SK-N-SH (cell line): ENCODE results near the gene C1orf210. TPM values are rescaled to one million over a fixed set of nuclear protein-coding genes. Genes with fewer than 3 reads are reported as not detected.

Experiments used
- CTCF ChIA-PET: fragments of 300-600, 350-600 bp; formaldehyde crosslinking; extraction: SDS; loops from one replicate; lab custom pipeline; 2021; lab: Yijun Ruan, JAX
- POLR2A ChIA-PET: fragments of 350-600 bp; sonication (Branson Sonifier 250); formaldehyde crosslinking; extraction: SDS; loops from one replicate; lab custom pipeline; 2020; ENCODE audit warnings: antibody characterized with exemption, inconsistent platforms; lab: Yijun Ruan, JAX
- DNase-seq: peaks from one replicate; pipeline ENCODE4 v3.0.0; 2012
- H2AFZ ChIP-seq: fragments of 200-600 bp; sonication (generic); 2 replicates; pipeline ENCODE4 v1.8.1; 2016; ENCODE audit warnings: antibody characterized with exemption, mild to moderate bottlenecking, low read depth
- H3F3A ChIP-seq: fragments of 200-600 bp; sonication (generic); replicated peaks from 2 replicates; pipeline ENCODE3; 2016; ENCODE audit warnings: antibody characterized with exemption, mild to moderate bottlenecking; ENCODE audit not compliant: insufficient read depth
- H3K27ac ChIP-seq, 2 experiments: fragments of 200-500 bp in 1 of 2; fragments of 200-600 bp in 1 of 2; sonication (Bioruptor generic) in 1 of 2; sonication (generic), shearing (Covaris generic) in 1 of 2; 2 replicates each; pipeline versions ENCODE4 v1.5.1 to v1.6.1; 2014 to 2016; ENCODE audit warnings: low read depth in 2 of 2, inconsistent platforms in 1 of 2, low read length in 1 of 2, mild to moderate bottlenecking in 1 of 2, mixed read lengths in 1 of 2
- H3K27me3 ChIP-seq: fragments of 200-600 bp; sonication (generic), shearing (Covaris generic); 2 replicates; pipeline ENCODE4 v1.6.1; 2016; ENCODE audit warnings: mixed run types; ENCODE audit not compliant: insufficient read depth
- H3K36me3 ChIP-seq, 2 experiments: fragments of 200-500 bp in 1 of 2; fragments of 200-600 bp in 1 of 2; sonication (Bioruptor generic) in 1 of 2; sonication (generic) in 1 of 2; replicated peaks in 1 of 2; 2 replicates each; pipeline versions ENCODE3 to v1.5.1; 2014 to 2016; ENCODE audit warnings: low read length in 1 of 2, mild to moderate bottlenecking in 1 of 2; ENCODE audit not compliant: insufficient read depth in 2 of 2, control insufficient read depth in 1 of 2
- H3K4me1 ChIP-seq, 2 experiments: fragments of 200-500 bp in 1 of 2; fragments of 200-600 bp in 1 of 2; sonication (Bioruptor generic) in 1 of 2; sonication (generic), shearing (Covaris generic) in 1 of 2; 2 replicates each; pipeline versions ENCODE4 v1.5.1 to v1.6.1; 2014 to 2016; ENCODE audit warnings: low read depth in 1 of 2, low read length in 1 of 2, mixed run types in 1 of 2; ENCODE audit not compliant: insufficient read depth in 2 of 2, control insufficient read depth in 1 of 2
- H3K4me2 ChIP-seq: fragments of 200-600 bp; sonication (generic), shearing (Covaris generic); 2 replicates; pipeline ENCODE4 v1.6.1; 2017; ENCODE audit warnings: mixed run types
- H3K4me3 ChIP-seq, 2 experiments: fragments of 200-500 bp in 1 of 2; fragments of 200-600 bp in 1 of 2; sonication (Bioruptor generic) in 1 of 2; sonication (generic), shearing (Covaris generic) in 1 of 2; 2 replicates each; pipeline versions ENCODE4 v1.5.1 to v1.8.1; 2014 to 2016; ENCODE audit warnings: low read depth in 2 of 2, inconsistent platforms in 1 of 2, low read length in 1 of 2, mild to moderate bottlenecking in 1 of 2, mixed read lengths in 1 of 2, moderate library complexity in 1 of 2
- H3K79me2 ChIP-seq: fragments of 200-600 bp; sonication (generic); 2 replicates; pipeline ENCODE4 v1.8.1; 2017; ENCODE audit warnings: mild to moderate bottlenecking; ENCODE audit not compliant: insufficient read depth
- H3K9ac ChIP-seq: fragments of 200-600 bp; sonication (generic); 2 replicates; pipeline ENCODE4 v1.6.1; 2017; ENCODE audit warnings: mixed run types
- H3K9me2 ChIP-seq: fragments of 200-600 bp; sonication (generic); 2 replicates; pipeline ENCODE4 v1.6.1; 2017; ENCODE audit warnings: mixed run types
- H3K9me3 ChIP-seq: fragments of 200-600 bp; sonication (generic); 2 replicates; pipeline ENCODE4 v1.6.1; 2017; ENCODE audit warnings: mixed run types, mild to moderate bottlenecking, moderate library complexity
- H4K20me1 ChIP-seq: fragments of 200-600 bp; sonication (generic); 2 replicates; pipeline ENCODE4 v1.6.1; 2017; ENCODE audit warnings: mild to moderate bottlenecking, mixed run types; ENCODE audit not compliant: insufficient read depth
- ELF1 ChIP-seq: IDR thresholded peaks from 2 replicates; pipeline ENCODE4 v1.4.0; 2012
- FOSL2 ChIP-seq: IDR thresholded peaks from 2 replicates; pipeline ENCODE4 v1.4.0; 2012; ENCODE audit warnings: low read depth, mild to moderate bottlenecking, moderate library complexity, borderline replicate concordance
- GABPA ChIP-seq: IDR thresholded peaks from 2 replicates; pipeline ENCODE4 v1.4.0; 2012; ENCODE audit warnings: low read depth, mild to moderate bottlenecking
- GATA2 ChIP-seq: sonication (generic); formaldehyde crosslinking; IDR thresholded peaks from 2 replicates; pipeline ENCODE4 v1.5.0; 2020; ENCODE audit warnings: mild to moderate bottlenecking, missing genetic modification reagents
- JUND ChIP-seq: IDR thresholded peaks from 2 replicates; pipeline ENCODE4 v1.4.0; 2012
- NFIC ChIP-seq: IDR thresholded peaks from 2 replicates; pipeline ENCODE4 v1.4.0; 2012; ENCODE audit warnings: borderline replicate concordance
- POLR2AphosphoS5 ChIP-seq: IDR thresholded peaks from 2 replicates; pipeline ENCODE4 v1.6.1; 2012; ENCODE audit warnings: low read depth, low read length
- RCOR1 ChIP-seq: fragments of 150-350 bp; IDR thresholded peaks from 2 replicates; pipeline ENCODE4 v1.6.1; 2017; ENCODE audit warnings: antibody characterized with exemption, low read length
- TAF1 ChIP-seq: IDR thresholded peaks from 2 replicates; pipeline ENCODE4 v1.6.1; 2012; ENCODE audit warnings: low read depth, mild to moderate bottlenecking, low read length, moderate library complexity, borderline replicate concordance
- TCF12 ChIP-seq: IDR thresholded peaks from 2 replicates; pipeline ENCODE4 v1.4.0; 2012
- YY1 ChIP-seq: IDR thresholded peaks from 2 replicates; pipeline ENCODE4 v1.4.0; 2012; ENCODE audit warnings: low read depth, mild to moderate bottlenecking
- WGBS: methylation state at CpG from one replicate; pipeline ENCODE4 v1.1.6; 2017; ENCODE audit warnings: low lambda C conversion rate; 5-methylcytosine and 5-hydroxymethylcytosine counted together
- polyA plus RNA-seq, 3 experiments: library from polyadenylated mRNA; depleted of rRNA; stranded (reverse); fragments of >200 nt; gene quantifications; 2 replicates each; pipeline ENCODE4 v1.2.3, GENCODE V29; 2012
- TF ChIP-seq, protein P1 (sequence below): IDR thresholded peaks from 2 replicates; pipeline ENCODE4 v1.4.0; 2012; ENCODE audit warnings: low read depth, borderline replicate concordance
- TF ChIP-seq, protein P2 (sequence below): IDR thresholded peaks from 2 replicates; pipeline ENCODE4 v1.4.0; 2012; ENCODE audit warnings: low read depth, borderline replicate concordance
- TF ChIP-seq, protein P3 (sequence below): fragments of 200-600 bp; sonication (generic); IDR thresholded peaks from 2 replicates; pipeline ENCODE4 v1.6.1; 2017; ENCODE audit warnings: antibody characterized with exemption, mild to moderate bottlenecking, moderate library complexity

Gene C1orf210
- polyA plus RNA-seq, 1 of the 3 experiments (the other 2 are of a cell fraction) = not detected

DNA sequence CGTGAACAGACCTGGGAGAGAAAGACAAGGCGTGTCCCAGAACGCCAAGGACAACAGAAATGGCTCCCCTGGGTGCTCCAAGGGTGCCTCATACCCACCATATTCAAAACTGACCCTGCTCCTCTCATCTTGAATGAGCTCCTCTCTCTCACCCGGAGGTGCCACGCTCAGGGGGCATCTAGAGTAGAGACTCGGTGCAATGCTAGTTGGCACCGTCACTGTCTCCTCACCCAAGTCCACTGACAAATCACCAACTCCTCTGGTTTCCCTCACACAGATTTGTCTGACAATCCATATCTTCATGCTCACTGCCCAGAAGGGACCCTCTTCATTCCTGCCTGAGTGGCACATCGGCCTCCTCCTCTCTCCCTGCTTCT is 10.6 kb downstream of the C1orf210 start:
- CTCF ChIA-PET = no interaction called here
- Histone ChIP-seq H4K20me1 (no peaks in the 10 kb centered on the region), H3K27ac (no peak overlapping the region), H3K79me2 (no peaks in the 10 kb centered on the region), H3K4me1 (no peaks in the 10 kb centered on the region; a peak in 1 of 4 replicates), H3K27me3 (peaks cover 11% of the 10 kb centered on the region; the same call in 1 of the 2 replicates), H3K9me2 (no peaks in the 10 kb centered on the region), H3K4me2 (no peak overlapping the region), H3K9ac (no peak overlapping the region), H3K9me3 (no peaks in the 10 kb centered on the region), H3K4me3 (no peak overlapping the region), H2AFZ (peak overlapping the region; percentile 51; the same call in 1 of the 2 replicates), H3F3A (no peaks in the 10 kb centered on the region), H3K36me3 (no peaks in the 10 kb centered on the region)
- TF ChIP-seq ELF1 = no peak
- TF ChIP-seq GATA2 (CRISPR knock-in tag) = no peak
- no peak for TF ChIP-seq TAF1
- TF ChIP-seq FOSL2 = no peak
- TF ChIP-seq, protein P1, sequence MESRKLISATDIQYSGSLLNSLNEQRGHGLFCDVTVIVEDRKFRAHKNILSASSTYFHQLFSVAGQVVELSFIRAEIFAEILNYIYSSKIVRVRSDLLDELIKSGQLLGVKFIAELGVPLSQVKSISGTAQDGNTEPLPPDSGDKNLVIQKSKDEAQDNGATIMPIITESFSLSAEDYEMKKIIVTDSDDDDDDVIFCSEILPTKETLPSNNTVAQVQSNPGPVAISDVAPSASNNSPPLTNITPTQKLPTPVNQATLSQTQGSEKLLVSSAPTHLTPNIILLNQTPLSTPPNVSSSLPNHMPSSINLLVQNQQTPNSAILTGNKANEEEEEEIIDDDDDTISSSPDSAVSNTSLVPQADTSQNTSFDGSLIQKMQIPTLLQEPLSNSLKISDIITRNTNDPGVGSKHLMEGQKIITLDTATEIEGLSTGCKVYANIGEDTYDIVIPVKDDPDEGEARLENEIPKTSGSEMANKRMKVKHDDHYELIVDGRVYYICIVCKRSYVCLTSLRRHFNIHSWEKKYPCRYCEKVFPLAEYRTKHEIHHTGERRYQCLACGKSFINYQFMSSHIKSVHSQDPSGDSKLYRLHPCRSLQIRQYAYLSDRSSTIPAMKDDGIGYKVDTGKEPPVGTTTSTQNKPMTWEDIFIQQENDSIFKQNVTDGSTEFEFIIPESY = no peak
- no peak for TF ChIP-seq NFIC
- TF ChIP-seq, protein P2, sequence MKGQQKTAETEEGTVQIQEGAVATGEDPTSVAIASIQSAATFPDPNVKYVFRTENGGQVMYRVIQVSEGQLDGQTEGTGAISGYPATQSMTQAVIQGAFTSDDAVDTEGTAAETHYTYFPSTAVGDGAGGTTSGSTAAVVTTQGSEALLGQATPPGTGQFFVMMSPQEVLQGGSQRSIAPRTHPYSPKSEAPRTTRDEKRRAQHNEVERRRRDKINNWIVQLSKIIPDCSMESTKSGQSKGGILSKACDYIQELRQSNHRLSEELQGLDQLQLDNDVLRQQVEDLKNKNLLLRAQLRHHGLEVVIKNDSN = no peak
- no peak for TF ChIP-seq YY1
- no peak for TF ChIP-seq TCF12
- TF ChIP-seq JUND = no peak
- TF ChIP-seq, protein P3, sequence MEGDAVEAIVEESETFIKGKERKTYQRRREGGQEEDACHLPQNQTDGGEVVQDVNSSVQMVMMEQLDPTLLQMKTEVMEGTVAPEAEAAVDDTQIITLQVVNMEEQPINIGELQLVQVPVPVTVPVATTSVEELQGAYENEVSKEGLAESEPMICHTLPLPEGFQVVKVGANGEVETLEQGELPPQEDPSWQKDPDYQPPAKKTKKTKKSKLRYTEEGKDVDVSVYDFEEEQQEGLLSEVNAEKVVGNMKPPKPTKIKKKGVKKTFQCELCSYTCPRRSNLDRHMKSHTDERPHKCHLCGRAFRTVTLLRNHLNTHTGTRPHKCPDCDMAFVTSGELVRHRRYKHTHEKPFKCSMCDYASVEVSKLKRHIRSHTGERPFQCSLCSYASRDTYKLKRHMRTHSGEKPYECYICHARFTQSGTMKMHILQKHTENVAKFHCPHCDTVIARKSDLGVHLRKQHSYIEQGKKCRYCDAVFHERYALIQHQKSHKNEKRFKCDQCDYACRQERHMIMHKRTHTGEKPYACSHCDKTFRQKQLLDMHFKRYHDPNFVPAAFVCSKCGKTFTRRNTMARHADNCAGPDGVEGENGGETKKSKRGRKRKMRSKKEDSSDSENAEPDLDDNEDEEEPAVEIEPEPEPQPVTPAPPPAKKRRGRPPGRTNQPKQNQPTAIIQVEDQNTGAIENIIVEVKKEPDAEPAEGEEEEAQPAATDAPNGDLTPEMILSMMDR = no peak
- no peak for DNase-seq
- WGBS = 76% methylated on average over 8 of the region's 8 CpGs
- POLR2A ChIA-PET = no interaction called here

DNA sequence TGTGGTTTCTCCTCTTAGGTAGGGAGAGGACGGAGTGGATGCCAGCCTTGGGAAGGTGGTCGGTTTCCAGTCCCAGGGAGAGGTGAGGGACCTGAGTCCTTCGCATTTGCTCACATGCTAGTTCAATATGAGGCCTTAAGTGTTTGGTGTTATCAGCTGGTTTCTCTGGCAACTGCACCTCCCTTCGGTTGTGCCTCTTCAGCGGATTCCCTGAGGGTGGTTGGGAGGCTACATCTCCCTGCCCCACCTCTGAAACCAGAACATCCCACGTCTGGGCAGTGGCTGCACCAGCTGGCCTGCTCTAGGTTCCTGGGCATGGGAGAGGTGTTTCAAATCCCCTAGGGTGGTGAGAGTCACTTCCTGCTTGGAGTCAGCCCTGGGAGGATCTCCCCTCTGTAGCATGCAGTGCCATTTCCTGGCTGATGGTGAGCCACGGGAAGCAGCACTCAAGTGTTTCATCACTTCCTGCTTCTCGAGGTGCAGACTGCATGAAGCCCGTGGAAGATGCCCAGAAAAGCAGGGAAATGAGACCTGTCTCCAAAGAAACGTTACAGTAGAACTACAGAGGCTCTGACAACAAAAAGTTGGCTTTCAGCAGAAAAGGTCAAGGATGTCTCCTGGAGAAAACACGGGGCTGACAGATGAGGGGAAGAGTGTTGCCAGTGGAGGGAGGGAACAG is 11.1 kb downstream of the C1orf210 start:
- no peak overlapping the region for H3K4me3 ChIP-seq
- H3K27me3 ChIP-seq = peaks cover 11% of the 10 kb centered on the region; the same call in 1 of the 2 replicates
- ChIA-PET CTCF (no interaction called here), POLR2A (no interaction called here)
- H3K4me1 ChIP-seq = no peaks in the 10 kb centered on the region; a peak in 1 of 4 replicates
- H3K79me2 ChIP-seq = no peaks in the 10 kb centered on the region
- H3K9ac ChIP-seq = no peak overlapping the region
- 39% methylated on average over 8 of the region's 11 CpGs for WGBS
- no peaks in the 10 kb centered on the region for H3K36me3 ChIP-seq
- no peaks in the 10 kb centered on the region for H3K9me2 ChIP-seq
- no peaks in the 10 kb centered on the region for H4K20me1 ChIP-seq
- H3K27ac ChIP-seq = no peak overlapping the region
- peak overlapping the region; percentile 51; the same call in 1 of the 2 replicates for H2AFZ ChIP-seq
- H3K9me3 ChIP-seq = no peaks in the 10 kb centered on the region
- H3F3A ChIP-seq = no peaks in the 10 kb centered on the region
- TF ChIP-seq GABPA (0 out of 2 replicates have a peak, but pooled peaks have one; percentile 15), RCOR1 (no peak), POLR2AphosphoS5 (no peak)
- DNase-seq = no peak
- no peak overlapping the region for H3K4me2 ChIP-seq
